GM19240 (cell line): ENCODE data around the gene ZNF628.
"Not testable (repeated sequence)": the region's sequence is repeated elsewhere in the genome, so short reads cannot be mapped to it uniquely, and the experiment has no call there.

Experiments
- DNase-seq: peaks from one replicate; pipeline ENCODE4 v3.0.0; 2011; ENCODE audit warnings: low spot score; ENCODE audit not compliant: insufficient read length

Gene ZNF628

GRCh38 chr19:55476100-55476775, at the start of gene ZNF628:
Gene ZNF628 (plus strand): TSS chr19:55476617. CDS start chr19:55479911, 3,294 bp downstream.
- DNase-seq, result peak; percentile 100

GRCh38 chr19:55431183-55431582, 45.2 kb upstream of the ZNF628 start:
- no peak for DNase-seq

GRCh38 chr19:55432241-55432959, 44.0 kb upstream of the ZNF628 start:
- no peak for DNase-seq

- no peak for DNase-seq
Measured at GRCh38 chr19:55433292-55433691, 43.1 kb upstream of the ZNF628 start.

GRCh38 chr19:55434356-55434919, 42.0 kb upstream of the ZNF628 start:
- DNase-seq, result no peak

GRCh38 chr19:55435020-55435419, 41.4 kb upstream of the ZNF628 start:
- DNase-seq, result no peak

- DNase-seq, result no peak
Measured at GRCh38 chr19:55436847-55437246, 39.6 kb upstream of the ZNF628 start.

GRCh38 chr19:55437410-55437809, 39.0 kb upstream of the ZNF628 start:
- DNase-seq, result no peak

GRCh38 chr19:55439052-55439451, 37.4 kb upstream of the ZNF628 start:
- DNase-seq, result no peak

- DNase-seq, result no peak
Measured at GRCh38 chr19:55440411-55441105, 35.9 kb upstream of the ZNF628 start.

GRCh38 chr19:55441319-55441691, 35.1 kb upstream of the ZNF628 start:
- DNase-seq, result no peak

- no peak for DNase-seq
Measured at GRCh38 chr19:55441692-55442321, 34.6 kb upstream of the ZNF628 start.

GRCh38 chr19:55442372-55442961, 34.0 kb upstream of the ZNF628 start:
- DNase-seq, result no peak

GRCh38 chr19:55443045-55443823, 33.2 kb upstream of the ZNF628 start, which contains the start of gene SHISA7:
Gene SHISA7 (minus strand): TSS chr19:55443300. CDS start chr19:55442863, 437 bp downstream.
- DNase-seq, result no peak

- no peak for DNase-seq
Measured at GRCh38 chr19:55443824-55444480, 32.5 kb upstream of the ZNF628 start.

GRCh38 chr19:55444646-55445045, 31.8 kb upstream of the ZNF628 start:
- no peak for DNase-seq

- DNase-seq, result no peak
Measured at GRCh38 chr19:55446060-55446459, 30.4 kb upstream of the ZNF628 start.

GRCh38 chr19:55447421-55448174, 28.8 kb upstream of the ZNF628 start:
- DNase-seq, result no peak

- not testable (repeated sequence) for DNase-seq
Measured at GRCh38 chr19:55448175-55448490, 28.3 kb upstream of the ZNF628 start.
